Kidney glomerular epithelial cell (primary cell): ENCODE measurements around the gene PC.

Experiments used
- DNase-seq: peaks from one replicate; lab custom pipeline; 2025; lab: John Stamatoyannopoulos, UW

Gene PC

DNA sequence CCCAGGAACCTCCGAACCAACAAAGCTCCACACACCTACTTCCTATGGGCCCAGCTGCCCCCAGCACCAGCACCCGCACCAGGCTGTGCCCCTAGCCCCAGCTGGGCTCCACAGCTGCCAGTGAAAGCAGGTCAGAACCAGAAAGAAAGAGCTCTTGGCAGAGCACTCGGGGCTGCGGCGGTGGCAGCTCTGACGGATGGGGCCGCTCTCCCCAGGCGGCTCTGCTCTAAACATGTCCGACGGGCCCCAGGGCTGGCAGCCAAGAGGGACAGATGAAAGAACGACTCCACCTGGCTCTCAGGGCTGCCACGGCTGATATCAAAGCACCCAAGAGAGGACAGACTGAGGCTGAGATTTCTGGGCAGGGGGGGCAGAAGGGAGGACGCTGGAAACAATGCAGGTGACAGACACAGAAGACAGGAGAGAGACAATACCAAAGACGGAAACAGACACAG lies 75.6 kb downstream of the PC start:
- no peak for DNase-seq

DNA sequence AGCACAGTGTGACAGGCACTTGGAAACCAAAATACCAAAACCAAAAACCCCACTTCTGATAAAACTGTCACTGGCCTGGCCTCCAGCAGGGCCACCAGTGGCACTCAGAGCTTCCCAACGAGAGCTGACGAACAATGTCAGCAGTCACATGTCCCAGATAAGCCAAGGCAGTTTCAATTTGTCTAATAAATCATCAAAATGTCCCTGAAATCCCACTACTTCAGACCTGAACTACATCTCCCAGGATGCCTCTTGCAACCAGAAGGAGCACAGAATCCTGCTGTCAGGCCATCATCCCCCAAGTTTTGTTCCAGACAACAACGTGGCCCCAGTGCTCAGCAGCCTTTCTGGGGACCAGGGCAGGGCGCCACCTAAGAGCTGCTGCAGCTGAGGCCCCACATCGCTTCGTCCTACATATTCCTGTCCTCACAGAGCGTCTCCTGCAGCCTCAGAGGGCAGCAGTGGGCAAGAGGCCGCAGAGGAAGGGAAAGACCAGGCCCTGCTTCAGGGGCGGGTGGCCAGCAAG lies 76.2 kb downstream of the PC start:
- no peak for DNase-seq

DNA sequence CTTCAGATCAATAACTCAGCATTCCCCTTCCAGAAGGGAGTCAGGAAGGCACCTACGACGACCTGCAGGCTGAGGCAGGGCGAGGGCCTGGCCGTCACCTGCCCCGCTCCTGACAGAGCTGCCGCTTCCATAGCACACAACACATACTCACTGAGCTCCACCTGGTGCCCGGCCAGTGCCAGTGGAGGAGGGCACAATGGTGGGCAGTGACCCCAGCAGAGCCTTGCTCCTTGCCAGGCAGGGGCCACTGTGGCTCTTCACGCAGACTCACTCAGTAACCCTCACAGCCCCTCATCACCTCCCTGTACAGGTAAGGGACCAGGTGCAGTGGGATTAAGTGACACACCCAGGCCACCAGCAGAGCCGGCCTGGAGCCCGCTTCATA lies 76.7 kb downstream of the PC start:
- no peak for DNase-seq

DNA sequence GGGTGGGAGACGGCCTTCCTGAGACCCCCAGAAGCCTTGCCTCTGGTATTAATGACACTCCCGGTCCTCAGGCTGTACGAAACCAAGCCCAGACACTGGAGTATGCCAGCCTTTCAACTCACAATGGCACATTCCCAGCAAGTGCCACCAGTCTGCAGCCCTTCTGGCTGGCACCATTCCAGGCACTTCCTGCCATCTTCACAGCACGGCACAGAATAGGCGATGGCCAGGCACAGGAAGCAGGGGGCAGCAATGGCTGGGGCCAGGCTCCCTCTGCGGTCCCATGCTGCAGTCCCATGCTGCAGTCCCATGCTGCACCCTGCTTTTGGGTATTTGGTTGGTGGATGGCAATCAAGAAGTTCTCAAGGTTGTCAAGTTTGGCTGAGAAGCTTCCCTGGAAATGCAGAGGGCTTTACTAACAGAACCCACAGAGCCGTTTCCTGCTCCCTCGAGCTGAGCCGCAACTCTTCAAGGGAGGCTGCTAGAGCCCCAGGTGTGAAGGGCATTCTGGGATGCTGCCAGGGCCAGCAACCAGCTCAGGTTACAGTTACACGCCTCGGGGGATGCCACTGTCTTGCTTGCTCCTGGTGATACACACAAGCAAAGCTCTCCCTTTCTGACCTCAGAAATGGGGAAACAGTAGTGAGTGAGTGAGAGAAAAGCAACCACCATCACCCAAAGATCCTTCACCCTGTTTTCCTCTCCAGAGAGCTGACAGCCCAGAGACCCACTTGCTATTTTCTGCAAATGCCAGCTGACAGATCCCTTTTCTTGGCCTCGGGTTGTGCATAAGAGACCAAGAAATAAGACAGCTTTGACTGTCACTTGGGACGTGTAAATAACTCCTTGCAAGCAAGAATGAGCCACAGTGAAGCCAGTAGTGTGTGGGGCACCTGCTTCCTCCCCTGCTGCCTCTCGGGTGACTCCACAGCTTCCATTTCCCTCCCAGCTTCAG lies 77.4 kb downstream of the PC start:
- no peak for DNase-seq

DNA sequence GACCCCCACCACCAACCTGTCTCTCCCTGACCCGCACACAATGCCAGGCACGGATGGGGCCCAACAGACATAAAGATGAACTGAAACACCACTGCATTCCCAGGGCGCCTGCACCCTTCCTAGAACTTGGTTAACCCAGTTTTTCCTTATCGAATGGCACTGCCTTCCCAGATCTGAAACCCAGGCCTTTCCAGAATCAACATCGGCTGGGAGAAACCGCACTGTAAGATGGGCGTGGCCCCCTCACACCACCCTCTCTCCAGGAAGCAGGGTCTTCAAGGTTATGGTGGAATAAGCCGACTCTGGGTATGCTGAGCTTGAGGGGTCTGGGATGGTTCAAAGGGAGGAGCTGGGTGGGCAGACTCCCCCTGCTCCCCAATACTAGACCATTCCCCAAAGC lies 78.2 kb downstream of the PC start:
- DNase-seq = no peak

DNA sequence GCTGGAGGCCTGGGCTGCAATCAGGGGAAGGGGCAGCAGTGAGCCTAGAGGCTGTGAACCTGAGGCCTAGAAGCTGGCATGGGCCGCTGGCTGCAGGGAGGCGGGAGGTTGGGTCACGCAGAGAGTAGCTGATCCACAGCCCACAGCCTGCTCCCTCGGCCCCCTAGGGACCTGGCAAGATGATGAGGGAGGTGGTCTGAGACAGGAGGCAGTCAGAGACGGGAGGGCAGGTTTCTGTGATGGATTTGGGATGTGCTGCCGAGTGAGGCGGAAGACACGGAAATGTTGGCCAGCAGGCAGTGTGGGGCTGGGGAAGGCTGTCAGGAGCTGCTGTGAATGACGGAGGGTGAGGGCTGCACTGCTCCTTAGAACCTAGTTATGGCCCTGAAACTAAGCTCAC lies 78.6 kb downstream of the PC start:
- no peak for DNase-seq

DNA sequence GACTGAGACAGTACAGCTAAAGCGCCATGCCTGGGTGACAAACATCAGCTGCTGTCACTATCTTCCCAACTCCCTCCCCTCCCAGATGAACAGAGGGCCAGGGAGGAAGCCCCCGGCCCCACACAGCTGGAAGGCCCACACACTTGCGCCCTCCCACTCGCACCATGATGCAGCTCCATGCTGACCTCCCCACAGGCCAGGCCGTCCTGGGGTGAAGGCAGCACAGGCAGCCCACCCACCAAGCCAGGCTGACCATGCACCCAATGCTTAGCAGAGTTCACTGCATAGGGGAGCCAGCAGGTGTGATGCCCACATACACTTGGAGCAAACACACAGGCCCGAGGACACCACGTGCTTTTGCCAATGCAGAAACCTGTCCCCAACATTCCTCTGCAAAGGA lies 79.2 kb downstream of the PC start:
- no peak for DNase-seq

DNA sequence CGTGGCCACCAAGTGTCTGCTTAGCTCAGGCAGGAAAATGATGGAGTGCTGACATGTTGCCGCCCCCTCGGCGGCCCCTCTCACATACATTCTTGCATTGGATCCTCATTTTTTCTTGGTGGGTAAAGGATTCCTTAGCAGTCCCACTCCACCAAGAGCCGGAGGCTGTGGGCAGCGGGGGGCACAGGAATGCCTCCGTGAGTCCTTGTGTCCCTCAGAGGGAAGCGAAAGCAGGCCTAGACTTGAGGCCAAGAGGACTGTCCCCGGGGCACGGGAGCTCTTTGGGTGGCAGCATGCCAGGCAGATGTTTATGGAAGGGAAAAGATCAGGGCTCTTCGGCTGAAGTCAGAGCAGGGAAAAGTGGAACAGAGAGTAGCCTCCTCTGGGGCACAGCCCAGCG lies 79.7 kb downstream of the PC start:
- no peak for DNase-seq

DNA sequence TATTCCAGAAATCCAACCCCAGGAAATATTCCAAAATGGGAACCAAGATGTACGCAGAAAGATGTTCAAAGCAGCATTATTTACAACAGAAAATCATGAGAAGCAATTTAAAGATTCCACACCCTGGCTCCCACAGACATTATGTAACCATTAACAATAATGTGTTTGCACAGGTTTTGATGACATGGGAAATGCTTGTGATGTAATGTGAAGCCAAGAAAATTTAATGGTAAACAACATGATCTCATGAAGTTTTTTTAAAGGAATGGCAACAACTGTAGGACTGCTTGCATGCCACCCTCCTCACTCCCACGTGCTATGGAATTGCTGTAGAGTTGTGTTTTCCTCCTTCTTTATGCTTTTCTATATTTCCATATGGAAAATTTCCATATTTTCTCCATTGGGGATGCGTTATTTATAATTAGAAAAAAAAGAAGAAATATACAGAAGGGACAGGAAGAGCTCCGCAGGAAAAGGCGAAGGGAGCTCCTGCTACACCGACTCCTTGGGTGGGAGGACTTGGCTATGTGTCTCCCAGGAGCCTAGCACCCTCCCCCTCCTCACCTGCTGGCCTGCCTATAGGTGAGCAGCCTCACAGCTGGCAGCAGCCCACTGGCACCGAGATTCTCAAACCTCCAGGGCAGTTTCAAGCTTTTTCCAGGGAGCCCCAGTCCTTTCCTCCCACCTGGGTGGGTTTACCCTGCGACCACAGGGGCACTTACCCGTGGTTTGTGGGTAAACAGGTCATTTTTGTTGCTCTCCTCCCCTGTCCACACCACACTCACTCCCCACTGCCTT lies 80.4 kb downstream of the PC start:
- no peak for DNase-seq

DNA sequence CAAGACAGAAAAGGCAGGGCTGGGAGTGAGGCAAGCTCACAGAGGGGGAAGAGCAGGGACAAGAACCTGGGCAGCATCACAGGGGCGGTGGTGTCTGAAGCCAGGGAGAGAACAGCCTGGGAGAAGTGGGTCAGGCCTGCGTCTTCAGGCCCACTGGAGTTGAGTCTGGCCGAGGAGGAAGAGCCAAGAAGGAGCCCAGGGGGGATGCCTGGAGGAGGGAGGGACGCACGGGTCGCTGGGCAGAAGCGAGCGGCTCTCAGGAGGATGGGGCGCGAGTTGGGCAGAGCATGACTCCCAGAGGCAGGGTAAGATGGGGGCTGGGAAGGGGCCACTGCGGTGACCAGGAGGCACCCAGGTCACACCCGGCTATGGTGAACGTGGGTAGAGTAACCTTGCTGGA lies 82.8 kb downstream of the PC start:
- no peak for DNase-seq

DNA sequence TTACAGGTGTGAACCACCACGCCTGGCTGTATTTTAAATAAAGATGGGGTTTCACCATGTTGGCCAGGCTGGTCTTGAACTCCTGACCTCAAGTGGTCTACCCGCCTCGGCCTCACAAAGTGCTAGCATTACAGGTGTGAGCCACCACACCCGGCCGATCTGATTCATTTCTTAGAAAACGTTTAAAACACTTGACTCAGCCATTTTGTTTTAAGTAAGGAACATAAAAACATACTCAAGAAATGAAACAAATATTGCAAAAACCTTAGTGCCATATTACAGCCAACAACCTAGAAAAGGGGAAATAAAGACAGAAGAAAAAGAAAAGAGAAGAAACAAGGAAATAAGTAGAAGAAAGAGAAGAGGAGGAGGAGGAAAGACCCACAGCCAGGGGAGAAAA lies 84.0 kb downstream of the PC start:
- no peak for DNase-seq

DNA sequence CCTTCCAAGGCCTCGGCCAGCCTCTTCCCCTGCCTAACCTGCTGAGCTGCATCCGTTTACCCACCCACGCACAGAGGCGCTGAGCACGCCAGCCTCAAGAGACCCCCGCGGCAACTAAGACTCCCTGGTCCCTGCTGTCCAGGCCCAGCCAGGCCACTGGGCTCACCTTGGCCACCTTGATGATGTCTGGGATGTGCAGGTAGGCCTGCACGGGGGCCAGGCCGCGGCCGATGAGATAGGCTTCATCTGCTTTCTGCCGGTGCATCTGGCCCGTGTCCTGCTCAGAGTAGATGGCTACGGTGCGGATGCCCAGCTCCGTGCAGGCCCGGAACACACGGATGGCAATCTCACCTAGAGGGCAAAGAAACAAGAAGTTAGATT lies 86.7 kb downstream of the PC start:
- DNase-seq = no peak

DNA sequence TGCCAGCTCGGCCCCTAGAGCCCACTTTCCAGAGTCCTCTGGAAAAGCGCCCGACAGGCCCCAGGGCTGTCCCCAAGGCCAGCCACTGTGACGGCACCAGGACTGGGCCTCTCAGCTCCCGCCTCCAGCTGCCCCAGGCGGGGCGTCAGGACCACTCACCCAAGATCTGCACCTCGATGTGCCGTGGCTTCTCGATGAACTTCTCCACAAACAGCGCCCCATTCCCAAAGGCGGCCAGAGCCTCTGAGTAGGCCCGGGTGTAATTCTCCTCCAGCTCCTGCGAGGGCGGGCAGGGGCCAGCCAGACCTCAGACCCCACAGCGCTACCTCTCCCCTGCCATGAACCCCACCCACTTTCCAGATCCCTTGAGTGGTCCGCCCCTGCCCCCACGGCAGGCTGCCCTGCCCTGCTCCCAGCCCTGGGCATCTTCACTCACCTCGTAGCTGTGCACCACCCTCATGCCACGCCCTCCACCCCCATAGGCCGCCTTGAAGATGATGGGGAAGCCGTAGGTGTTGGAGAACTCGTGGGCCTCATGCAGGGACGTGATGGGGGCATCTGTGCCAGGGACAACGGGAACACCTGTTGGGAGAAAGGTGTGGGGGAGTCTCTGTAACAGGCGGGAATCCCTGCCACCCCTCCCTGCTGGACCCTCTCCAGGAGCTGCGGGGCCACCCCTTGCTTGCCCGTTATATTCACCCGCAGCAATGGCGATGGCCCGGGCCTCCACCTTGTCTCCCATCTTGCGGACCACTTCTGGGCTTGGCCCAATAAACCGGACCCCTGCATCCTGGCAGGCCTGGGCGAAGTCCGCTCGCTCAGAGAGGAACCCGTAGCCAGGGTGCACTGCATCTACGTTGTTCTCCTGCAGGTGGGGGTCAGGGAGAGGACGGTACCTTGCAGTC lies 87.3 kb downstream of the PC start:
- DNase-seq = no peak

DNA sequence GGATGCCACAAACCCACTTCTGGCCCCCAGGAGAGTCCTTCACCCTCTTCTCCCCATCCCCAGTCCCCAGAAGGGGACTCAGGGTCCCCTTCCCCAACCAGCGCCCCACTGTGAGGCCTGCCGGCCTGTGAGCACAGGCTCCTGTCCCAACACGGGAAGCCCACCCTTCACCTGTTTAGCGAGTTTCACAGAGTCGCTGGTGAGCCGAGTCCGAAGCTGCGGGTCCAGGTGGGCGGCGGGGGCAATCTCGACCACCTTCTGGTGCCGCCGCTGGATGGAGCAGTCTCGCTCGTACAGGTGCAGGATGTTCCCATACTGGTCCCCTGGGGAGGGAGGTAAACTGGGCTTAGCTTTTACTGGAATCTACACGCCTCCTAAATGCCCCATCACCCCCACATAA lies 88.1 kb downstream of the PC start:
- no peak for DNase-seq

DNA sequence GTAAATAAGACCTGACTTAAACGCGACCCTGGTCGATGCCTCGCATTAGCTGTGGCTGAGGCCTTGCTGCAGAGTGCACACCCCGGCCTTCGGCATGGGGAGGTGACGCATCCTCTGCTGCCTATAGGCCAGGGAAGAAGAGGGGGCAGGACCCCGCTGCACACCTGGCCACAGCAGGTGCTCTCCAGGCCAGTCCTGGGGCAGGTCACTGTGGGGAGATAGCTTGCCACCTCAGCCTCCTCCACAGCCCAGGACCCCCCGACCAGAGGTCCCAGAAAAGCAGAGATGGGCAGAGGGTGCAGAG lies 88.7 kb downstream of the PC start:
- no peak for DNase-seq

DNA sequence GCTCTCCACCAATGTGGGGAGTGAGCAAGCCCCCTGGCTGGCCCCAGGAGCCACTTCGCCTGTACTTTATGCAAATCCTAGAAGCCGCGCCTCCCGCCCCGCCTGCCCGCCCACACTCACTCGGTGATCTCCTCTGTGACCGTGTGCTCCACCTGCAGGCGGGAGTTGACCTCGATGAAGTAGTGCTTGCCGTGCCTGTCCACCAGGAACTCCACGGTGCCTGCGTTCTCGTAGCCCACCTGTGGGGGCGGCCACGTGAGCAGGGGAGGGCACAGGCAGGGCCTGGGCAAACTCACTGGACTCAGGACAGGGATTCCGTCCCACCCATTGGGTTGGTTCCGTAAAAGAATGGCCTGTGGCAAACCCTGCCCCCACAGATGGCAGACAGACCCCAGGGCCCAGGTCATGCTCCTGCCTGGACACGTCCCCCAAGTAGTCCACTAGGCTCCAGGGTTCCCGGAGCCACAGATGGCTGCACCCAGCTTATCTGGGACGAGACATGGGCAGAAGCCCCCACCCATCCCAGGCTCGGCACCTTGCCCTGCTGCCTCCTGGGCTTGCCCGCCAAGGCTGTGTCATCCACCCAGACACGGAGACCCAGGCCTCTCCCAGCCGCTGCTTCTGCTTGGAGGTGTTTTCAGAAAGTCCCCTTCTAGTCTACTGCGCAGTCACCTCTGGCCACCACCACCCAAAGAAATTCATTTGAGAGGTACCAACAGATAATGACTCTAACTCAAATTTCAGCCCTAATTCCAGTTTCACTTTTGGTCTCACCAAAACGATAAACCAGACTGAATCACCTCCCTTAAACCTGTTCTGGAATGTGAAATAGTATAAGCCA lies 89.2 kb downstream of the PC start:
- no peak for DNase-seq

DNA sequence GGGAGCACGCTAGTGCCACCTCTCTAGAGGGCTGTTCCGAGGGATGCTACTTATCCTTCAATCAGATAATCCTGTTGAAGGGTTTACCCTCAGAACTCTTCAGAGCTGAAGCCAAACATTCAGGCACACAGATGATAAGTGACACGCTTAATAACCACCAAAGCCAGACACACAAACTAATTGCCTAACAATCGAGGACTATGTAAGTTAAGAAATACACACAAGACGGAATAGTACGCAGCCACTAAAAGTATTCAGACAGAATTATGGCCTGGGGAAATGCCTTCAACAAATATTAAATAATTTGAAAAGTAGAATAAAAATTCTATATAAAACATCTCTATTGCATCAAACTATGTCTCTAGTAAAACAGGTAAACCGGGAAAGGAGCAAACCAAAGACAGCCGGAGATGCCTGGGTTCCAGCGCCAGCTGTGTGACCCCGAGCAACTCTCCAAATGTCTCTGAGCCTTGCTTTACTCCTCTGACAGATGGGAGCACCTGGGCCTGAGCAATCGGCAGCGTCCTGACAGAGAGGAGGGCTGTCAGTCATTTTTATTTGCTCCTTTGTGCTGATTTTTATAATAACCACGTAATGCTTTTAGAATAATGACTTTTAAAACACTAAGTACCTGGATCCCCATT lies 90.0 kb downstream of the PC start:
- DNase-seq = no peak

DNA sequence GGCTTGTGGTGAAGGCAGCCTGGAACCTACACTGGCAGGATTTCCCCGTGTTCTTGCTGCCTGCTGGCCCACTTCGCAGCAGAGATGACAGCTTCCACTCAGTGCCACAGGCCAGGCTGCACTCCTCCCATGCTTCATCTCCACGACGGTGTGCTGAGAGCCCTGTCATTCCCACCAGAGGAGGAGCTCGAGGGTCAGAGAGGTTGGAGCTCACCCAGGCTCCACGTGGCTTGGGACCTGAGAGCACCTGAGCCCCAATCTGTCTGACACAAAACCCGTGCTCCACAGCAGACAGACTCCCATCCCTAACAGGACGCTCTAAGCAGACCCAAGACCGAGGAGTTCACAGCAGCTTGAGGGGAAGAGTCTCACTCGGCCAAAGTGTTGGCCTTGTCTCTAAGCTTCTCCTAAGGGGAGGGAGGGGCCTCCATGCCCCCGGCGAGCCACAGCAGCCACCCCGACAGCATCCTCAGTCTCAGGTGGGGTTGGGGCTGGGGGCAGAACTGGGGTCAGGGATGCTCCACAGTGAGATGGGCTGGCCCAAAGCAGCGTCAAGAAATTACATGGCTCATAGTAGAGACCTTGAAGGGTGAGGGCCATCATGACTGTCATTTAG lies 90.7 kb downstream of the PC start:
- DNase-seq = no peak

DNA sequence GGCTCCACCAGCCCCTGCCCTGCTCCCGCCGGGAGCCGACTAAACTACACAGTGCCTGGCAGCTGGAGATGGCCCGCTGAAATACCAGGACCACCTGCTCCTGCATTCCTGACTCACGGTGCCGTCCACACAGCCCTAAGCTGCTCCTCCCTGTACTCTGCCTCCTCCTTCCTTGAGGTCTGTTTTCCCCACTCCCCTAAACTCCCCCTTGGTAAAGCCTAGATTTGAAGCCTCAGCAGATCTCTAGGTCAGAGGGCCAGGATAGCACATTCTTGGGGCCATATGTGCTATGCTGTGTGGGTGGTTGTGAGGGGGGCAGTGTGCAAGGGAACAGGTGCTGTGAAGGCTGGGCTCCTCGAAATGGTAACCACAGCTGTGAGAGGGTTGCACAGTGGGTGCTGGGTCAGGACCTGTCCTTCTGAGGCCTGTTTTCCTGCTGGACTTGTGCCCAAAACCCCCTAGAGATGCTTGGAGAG lies 91.6 kb downstream of the PC start:
- DNase-seq = no peak

DNA sequence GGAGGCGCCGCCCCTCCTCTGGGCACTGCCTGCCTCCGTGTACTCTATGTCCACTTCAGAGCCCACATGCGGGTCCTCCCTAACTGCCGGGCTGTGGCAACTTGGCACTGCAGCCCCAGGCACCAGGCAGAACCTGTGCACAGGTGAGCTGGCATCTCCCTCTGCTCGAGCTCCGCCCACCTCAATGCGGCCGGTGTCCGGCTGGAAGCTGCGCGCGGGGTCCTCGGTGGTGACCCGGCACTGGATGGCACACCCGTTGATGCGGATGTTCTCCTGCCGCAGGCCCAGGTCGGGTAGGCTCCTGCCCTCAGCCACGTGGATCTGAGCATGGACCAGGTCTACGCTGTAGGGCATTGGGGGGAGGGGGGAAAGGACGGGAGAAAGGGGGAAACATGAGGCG lies 92.2 kb downstream of the PC start:
- DNase-seq = no peak
